LNCAP (cell line): Measurements from ENCODE around the gene KCNK7.

Experiments
- CTCF ChIP-seq: fragments of 450-650 bp; IDR thresholded peaks from 2 replicates; pipeline ENCODE4 v1.5.1; 2017; ENCODE audit warnings: mild to moderate bottlenecking

The KCNK7 gene

GRCh38 chr11:65556470-65557279, 38.9 kb downstream of the KCNK7 start:
- no peak for TF ChIP-seq CTCF

DNA sequence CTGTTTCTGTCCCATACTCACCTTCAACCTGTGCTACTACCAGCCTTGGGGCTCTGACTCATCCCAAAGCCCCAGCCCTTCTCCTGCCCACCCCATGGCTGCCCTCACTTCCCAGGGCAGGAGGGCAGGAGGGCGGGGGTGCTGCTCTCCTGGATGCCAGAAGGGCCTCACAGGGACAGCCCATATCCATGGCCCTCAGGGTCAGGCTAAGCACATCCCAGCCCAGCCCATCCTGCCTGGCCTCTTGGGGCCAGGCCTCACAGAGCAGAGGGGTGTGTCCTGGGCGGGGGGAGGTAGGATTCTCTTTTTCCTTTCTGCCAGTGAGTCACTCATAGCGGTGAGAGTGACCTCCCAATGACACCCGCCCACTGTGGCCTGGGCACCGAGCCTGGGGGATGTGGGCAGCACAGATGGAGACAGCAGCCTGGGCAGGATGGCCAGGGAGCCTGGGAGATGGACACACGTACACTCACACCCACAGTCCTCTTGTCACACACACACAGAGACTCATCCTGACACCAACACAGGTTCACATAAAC, 39.8 kb downstream of the KCNK7 start:
- no peak for TF ChIP-seq CTCF

DNA sequence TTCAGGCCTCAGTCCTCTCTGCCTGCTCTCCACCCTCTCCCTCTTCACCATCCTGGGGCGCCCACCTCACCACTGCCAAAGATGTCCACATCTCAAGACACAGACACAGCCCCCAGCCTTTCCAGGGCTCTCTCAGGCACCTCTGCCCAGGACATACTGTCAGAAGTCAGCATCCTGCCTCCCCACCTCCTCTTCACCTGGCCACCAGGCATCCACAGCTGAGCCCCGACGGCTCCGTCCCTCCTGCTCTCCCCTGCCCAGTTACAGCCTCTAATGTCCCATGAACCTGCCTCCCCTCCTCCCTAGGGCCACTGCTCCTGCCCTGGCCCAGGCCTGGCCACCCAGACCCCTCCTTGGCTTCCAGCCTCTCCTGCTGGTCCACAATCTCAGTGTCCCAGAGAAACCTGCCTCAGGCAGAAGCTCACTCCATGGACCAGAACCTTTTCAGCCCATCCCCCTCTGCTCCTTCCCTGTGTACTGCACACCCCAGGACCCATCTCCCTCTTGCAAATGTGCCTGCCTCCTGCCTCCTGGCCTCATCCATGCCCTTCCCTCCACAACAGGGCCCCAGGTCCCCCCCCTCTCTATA, 40.7 kb downstream of the KCNK7 start:
- TF ChIP-seq CTCF = no peak

GRCh38 chr11:65554057-65554818, 41.4 kb downstream of the KCNK7 start:
- no peak for TF ChIP-seq CTCF

DNA sequence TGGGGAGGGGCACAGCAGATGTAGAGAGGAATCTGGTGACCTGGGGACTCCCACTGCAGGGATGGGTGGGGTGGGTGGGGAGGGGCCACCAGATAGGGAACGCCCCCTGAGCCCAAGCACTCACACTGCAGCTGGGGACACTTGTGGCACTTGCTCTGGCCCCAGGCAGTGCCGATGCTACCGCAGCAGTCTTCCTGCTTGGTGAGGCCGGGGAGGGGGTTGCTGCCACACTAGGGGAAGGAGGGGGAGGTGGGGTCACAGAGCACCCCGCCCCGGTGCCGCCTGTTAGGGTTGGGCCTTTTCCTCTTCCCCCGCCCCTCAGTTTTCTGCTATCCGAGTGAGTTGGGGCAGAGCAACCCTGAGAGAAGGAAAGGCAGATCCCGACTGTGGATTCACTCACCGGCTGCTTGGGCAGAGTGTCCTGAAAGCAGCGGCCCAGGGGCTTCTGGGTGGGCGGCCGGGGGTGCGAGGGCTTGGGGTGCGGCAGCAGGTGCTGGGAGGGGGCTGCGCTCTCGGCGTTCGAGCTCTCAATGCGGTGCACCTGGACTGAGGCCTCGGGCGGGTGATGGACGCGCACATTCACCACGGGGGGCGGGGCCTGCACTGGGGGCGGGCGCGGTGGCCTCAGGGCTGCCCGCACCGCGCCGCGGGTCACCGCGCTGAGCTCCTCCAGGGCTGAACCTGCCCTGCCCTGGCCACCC, 42.1 kb downstream of the KCNK7 start:
- TF ChIP-seq CTCF = no peak

DNA sequence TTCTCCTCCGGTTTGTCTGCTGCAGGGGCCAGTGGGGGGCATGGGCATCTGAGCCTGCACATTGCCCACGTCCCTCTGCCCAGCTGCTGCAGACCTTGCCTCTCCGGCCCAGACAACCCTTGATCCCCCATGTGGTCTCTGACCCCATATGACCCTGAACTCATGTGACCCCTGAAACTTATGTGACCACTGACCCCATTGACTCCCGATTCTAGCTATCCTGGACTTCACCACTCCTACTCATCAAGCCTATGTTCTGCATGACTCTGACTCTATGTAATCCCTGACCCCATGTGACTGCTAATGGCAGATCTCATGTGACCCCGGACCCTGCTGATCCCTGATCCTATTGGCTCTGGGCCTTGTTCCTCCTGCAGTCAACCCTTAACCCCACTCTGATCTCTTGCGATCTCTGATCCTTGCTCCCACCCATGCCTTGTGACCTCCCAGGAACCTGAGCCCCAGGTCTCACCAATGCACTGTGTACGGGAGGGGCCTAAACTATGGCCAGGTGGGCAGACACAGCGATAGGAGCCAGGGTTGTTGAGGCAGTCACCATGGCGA, 43.1 kb downstream of the KCNK7 start:
- TF ChIP-seq CTCF = peak; percentile 24; the same call in 1 of the 2 replicates
